Hepatocyte (in vitro differentiated cells): ENCODE results near the gene SEC61B. TPM values are rescaled to one million over a fixed set of nuclear protein-coding genes. Genes with fewer than 3 reads are reported as not detected.

Source experiments
- DNase-seq: peaks from one replicate; pipeline ENCODE4 v3.0.0-alpha.2; 2016; ENCODE audit warnings: low spot score
- H2AFZ ChIP-seq: fragments of 200-600 bp; sonication (generic); 2 replicates; pipeline ENCODE4 v1.6.0; 2016; ENCODE audit warnings: antibody characterized with exemption, mild to moderate bottlenecking
- H3K27ac ChIP-seq: fragments of 200-600 bp; sonication (generic); 2 replicates; pipeline ENCODE4 v1.5.1; 2016; ENCODE audit warnings: mild to moderate bottlenecking
- H3K27me3 ChIP-seq: fragments of 200-600 bp; sonication (generic); 2 replicates; pipeline ENCODE4 v1.6.1; 2016
- H3K36me3 ChIP-seq: fragments of 200-600 bp; sonication (generic); replicated peaks from 2 replicates; pipeline ENCODE4 v1.5.1; 2016; ENCODE audit warnings: low read depth; ENCODE audit not compliant: insufficient read depth
- H3K4me1 ChIP-seq: fragments of 200-600 bp; sonication (generic); 2 replicates; pipeline ENCODE4 v1.5.1; 2016; ENCODE audit warnings: mild to moderate bottlenecking, moderate library complexity; ENCODE audit not compliant: insufficient read depth
- H3K4me2 ChIP-seq: fragments of 200-600 bp; sonication (generic); 2 replicates; pipeline ENCODE4 v1.6.0; 2016
- H3K4me3 ChIP-seq: fragments of 200-600 bp; sonication (generic); 2 replicates; pipeline ENCODE4 v1.5.1; 2016; ENCODE audit warnings: mild to moderate bottlenecking
- H3K79me2 ChIP-seq: fragments of 200-600 bp; sonication (generic); 2 replicates; pipeline ENCODE4 v1.6.0; 2017; ENCODE audit warnings: mild to moderate bottlenecking
- H3K9me2 ChIP-seq: fragments of 200-600 bp; sonication (generic); replicated peaks from 2 replicates; pipeline ENCODE4 v1.6.0; 2017; ENCODE audit warnings: mild to moderate bottlenecking; ENCODE audit not compliant: insufficient read depth
- H3K9me3 ChIP-seq: fragments of 200-600 bp; sonication (generic); 2 replicates; pipeline ENCODE4 v1.5.1; 2016; ENCODE audit warnings: low read depth, mild to moderate bottlenecking
- H4K20me1 ChIP-seq: fragments of 200-600 bp; sonication (generic); 2 replicates; pipeline ENCODE4 v1.6.0; 2016; ENCODE audit warnings: mild to moderate bottlenecking; ENCODE audit not compliant: insufficient read depth, poor library complexity, severe bottlenecking
- EZH2 ChIP-seq: fragments of 200-600 bp; sonication (generic); IDR thresholded peaks from 2 replicates; pipeline ENCODE4 v1.6.1; 2016; ENCODE audit warnings: antibody characterized with exemption, mild to moderate bottlenecking, borderline replicate concordance
- EZH2phosphoT487 ChIP-seq: fragments of 200-600 bp; sonication (generic); IDR thresholded peaks from one replicate; pipeline ENCODE4 v1.6.1; 2018; ENCODE audit warnings: antibody characterized with exemption, mild to moderate bottlenecking, low read depth, moderate library complexity; ENCODE audit not compliant: unreplicated experiment, severe bottlenecking
- WGBS: methylation state at CpG from one replicate; pipeline ENCODE4 v1.1.6; 2016; ENCODE audit warnings: low lambda C conversion rate; ENCODE audit errors: missing lambda C conversion rate; 5-methylcytosine and 5-hydroxymethylcytosine counted together
- polyA plus RNA-seq: library from polyadenylated mRNA; unstranded; fragments of >200 nt; fragmentation: Nextera tagmentation; extraction: Ambion mirVana; gene quantifications from 2 replicates; pipeline ENCODE4 v1.2.1, GENCODE V29; 2016
- total RNA-seq: library from RNA; depleted of rRNA; stranded (reverse); fragments of >200 nt; gene quantifications from 2 replicates; pipeline ENCODE4 v1.2.3, GENCODE V29; 2014
- TF ChIP-seq, protein P1 (sequence below): fragments of 200-600 bp; sonication (generic); IDR thresholded peaks from 2 replicates; pipeline ENCODE4 v1.5.1; 2016; ENCODE audit warnings: antibody characterized with exemption, mild to moderate bottlenecking; ENCODE audit not compliant: poor library complexity

The SEC61B gene
- total and polyA plus RNA-seq, 2 experiments from 2014 or later, result 145 to 365 TPM

GRCh38 chr9:99269416-99269815, 47.3 kb downstream of the SEC61B start:
- no peaks in the 10 kb centered on the region for H3K27me3 ChIP-seq
- no peak overlapping the region for H2AFZ ChIP-seq
- H3K9me3 ChIP-seq, result no peaks in the 10 kb centered on the region
- no peaks in the 10 kb centered on the region for H3K79me2 ChIP-seq
- no peaks in the 10 kb centered on the region for H3K4me1 ChIP-seq
- H3K9me2 ChIP-seq, result no peaks in the 10 kb centered on the region
- H3K4me2 ChIP-seq, result no peak overlapping the region
- TF ChIP-seq EZH2, result no peak
- TF ChIP-seq EZH2phosphoT487, result no peak
- TF ChIP-seq, protein P1, sequence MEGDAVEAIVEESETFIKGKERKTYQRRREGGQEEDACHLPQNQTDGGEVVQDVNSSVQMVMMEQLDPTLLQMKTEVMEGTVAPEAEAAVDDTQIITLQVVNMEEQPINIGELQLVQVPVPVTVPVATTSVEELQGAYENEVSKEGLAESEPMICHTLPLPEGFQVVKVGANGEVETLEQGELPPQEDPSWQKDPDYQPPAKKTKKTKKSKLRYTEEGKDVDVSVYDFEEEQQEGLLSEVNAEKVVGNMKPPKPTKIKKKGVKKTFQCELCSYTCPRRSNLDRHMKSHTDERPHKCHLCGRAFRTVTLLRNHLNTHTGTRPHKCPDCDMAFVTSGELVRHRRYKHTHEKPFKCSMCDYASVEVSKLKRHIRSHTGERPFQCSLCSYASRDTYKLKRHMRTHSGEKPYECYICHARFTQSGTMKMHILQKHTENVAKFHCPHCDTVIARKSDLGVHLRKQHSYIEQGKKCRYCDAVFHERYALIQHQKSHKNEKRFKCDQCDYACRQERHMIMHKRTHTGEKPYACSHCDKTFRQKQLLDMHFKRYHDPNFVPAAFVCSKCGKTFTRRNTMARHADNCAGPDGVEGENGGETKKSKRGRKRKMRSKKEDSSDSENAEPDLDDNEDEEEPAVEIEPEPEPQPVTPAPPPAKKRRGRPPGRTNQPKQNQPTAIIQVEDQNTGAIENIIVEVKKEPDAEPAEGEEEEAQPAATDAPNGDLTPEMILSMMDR, result no peak
- H3K4me3 ChIP-seq, result no peak overlapping the region
- no peak for DNase-seq
- H4K20me1 ChIP-seq, result no peaks in the 10 kb centered on the region
- H3K27ac ChIP-seq, result no peak overlapping the region
- H3K36me3 ChIP-seq, result no peaks in the 10 kb centered on the region
- WGBS, result 70% methylated on average over 3 of the region's 3 CpGs

- no peaks in the 10 kb centered on the region for H3K9me3 ChIP-seq
- no peak overlapping the region for H2AFZ ChIP-seq
- H3K36me3 ChIP-seq, result no peaks in the 10 kb centered on the region
- no peak overlapping the region for H3K4me3 ChIP-seq
- no peak overlapping the region for H3K4me2 ChIP-seq
- no peaks in the 10 kb centered on the region for H3K4me1 ChIP-seq
- H3K79me2 ChIP-seq, result no peaks in the 10 kb centered on the region
- no peaks in the 10 kb centered on the region for H3K27me3 ChIP-seq
- no peak for DNase-seq
- H3K27ac ChIP-seq, result no peak overlapping the region
- TF ChIP-seq, protein P1, result no peak
- no peak for TF ChIP-seq EZH2
- TF ChIP-seq EZH2phosphoT487, result no peak
- H4K20me1 ChIP-seq, result no peaks in the 10 kb centered on the region
- no peaks in the 10 kb centered on the region for H3K9me2 ChIP-seq
- 65% methylated on average over 3 of the region's 3 CpGs for whole genome bisulfite sequencing
Measured at GRCh38 chr9:99270491-99270890, 48.4 kb downstream of the SEC61B start.

- H3K36me3 ChIP-seq, result no peaks in the 10 kb centered on the region
- no peaks in the 10 kb centered on the region for H3K9me2 ChIP-seq
- no peak overlapping the region for H3K4me3 ChIP-seq
- no peaks in the 10 kb centered on the region for H4K20me1 ChIP-seq
- H3K27me3 ChIP-seq, result no peaks in the 10 kb centered on the region
- H2AFZ ChIP-seq, result no peak overlapping the region
- no peaks in the 10 kb centered on the region for H3K79me2 ChIP-seq
- H3K9me3 ChIP-seq, result no peaks in the 10 kb centered on the region
- no peak overlapping the region for H3K27ac ChIP-seq
- H3K4me2 ChIP-seq, result no peak overlapping the region
- no peaks in the 10 kb centered on the region for H3K4me1 ChIP-seq
- DNase-seq, result no peak
- TF ChIP-seq EZH2phosphoT487 (no peak), EZH2 (no peak)
- TF ChIP-seq, protein P1, result no peak
Measured at GRCh38 chr9:99272836-99273235, 50.8 kb downstream of the SEC61B start.

GRCh38 chr9:99274016-99274415, 51.9 kb downstream of the SEC61B start:
- H3K4me1 ChIP-seq, result no peaks in the 10 kb centered on the region
- TF ChIP-seq EZH2 (no peak), EZH2phosphoT487 (no peak)
- TF ChIP-seq, protein P1, result no peak
- H3K4me3 ChIP-seq, result no peak overlapping the region
- H2AFZ ChIP-seq, result no peak overlapping the region
- DNase-seq, result no peak
- no peaks in the 10 kb centered on the region for H4K20me1 ChIP-seq
- H3K79me2 ChIP-seq, result no peaks in the 10 kb centered on the region
- no peak overlapping the region for H3K27ac ChIP-seq
- no peaks in the 10 kb centered on the region for H3K27me3 ChIP-seq
- H3K9me2 ChIP-seq, result no peaks in the 10 kb centered on the region
- H3K9me3 ChIP-seq, result no peaks in the 10 kb centered on the region
- H3K4me2 ChIP-seq, result no peak overlapping the region
- WGBS, result 89% methylated on average over 5 of the region's 5 CpGs
- H3K36me3 ChIP-seq, result no peaks in the 10 kb centered on the region
